Measurements from ENCODE around the gene UBE2A.

DNA sequence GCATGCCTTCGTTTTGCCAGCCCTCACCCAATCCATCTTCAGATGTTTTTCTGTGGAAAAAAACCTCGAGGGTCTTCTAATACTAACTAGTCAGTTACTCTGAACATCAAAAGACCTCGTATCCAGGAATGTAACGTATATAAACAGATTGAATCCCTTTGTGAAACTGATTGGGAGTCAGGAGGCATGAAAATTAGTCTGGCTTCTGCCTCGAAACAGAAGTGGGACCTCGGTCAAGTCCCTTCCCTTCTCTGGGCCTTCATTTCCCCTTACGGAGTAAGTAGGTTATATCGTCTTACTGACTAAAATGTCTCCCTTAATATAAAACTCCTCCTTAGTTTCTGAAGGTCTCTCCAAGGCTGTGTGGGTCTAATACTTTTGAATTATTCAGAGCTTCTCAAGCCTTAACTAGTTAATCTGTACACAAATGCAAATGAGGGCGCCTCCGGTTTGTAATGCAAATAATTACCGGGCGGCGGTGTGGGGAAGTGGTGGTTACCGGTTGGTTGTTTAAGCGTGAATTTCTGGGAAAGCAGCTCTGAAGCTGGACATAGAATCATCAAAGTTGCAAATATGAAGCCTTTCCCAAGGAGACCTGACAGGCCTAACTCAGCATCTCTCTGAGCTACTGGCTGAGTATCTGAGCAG is 43.3 kb downstream of the UBE2A start:
- TF ChIP-seq, protein P1, sequence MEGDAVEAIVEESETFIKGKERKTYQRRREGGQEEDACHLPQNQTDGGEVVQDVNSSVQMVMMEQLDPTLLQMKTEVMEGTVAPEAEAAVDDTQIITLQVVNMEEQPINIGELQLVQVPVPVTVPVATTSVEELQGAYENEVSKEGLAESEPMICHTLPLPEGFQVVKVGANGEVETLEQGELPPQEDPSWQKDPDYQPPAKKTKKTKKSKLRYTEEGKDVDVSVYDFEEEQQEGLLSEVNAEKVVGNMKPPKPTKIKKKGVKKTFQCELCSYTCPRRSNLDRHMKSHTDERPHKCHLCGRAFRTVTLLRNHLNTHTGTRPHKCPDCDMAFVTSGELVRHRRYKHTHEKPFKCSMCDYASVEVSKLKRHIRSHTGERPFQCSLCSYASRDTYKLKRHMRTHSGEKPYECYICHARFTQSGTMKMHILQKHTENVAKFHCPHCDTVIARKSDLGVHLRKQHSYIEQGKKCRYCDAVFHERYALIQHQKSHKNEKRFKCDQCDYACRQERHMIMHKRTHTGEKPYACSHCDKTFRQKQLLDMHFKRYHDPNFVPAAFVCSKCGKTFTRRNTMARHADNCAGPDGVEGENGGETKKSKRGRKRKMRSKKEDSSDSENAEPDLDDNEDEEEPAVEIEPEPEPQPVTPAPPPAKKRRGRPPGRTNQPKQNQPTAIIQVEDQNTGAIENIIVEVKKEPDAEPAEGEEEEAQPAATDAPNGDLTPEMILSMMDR (IDR thresholded peaks at IDR 0.05) = no peak
- TF ChIP-seq POLR2AphosphoS5 (IDR thresholded peaks at IDR 0.05) = no peak

All from stomach (tissue), 4 donors.